ENCODE results near the gene KLHDC3. TPM values are rescaled to one million over a fixed set of nuclear protein-coding genes. Genes with fewer than 3 reads are reported as not detected.
A peak's percentile ranks its signal among the peaks of the same experiment; 100 is the strongest.

Gene KLHDC3
- total and polyA plus RNA-seq, 2 of the 13 experiments (the other 11 are each of a cell fraction or from before 2014, with no cell fraction given): 78.3 to 91.5 TPM

DNA sequence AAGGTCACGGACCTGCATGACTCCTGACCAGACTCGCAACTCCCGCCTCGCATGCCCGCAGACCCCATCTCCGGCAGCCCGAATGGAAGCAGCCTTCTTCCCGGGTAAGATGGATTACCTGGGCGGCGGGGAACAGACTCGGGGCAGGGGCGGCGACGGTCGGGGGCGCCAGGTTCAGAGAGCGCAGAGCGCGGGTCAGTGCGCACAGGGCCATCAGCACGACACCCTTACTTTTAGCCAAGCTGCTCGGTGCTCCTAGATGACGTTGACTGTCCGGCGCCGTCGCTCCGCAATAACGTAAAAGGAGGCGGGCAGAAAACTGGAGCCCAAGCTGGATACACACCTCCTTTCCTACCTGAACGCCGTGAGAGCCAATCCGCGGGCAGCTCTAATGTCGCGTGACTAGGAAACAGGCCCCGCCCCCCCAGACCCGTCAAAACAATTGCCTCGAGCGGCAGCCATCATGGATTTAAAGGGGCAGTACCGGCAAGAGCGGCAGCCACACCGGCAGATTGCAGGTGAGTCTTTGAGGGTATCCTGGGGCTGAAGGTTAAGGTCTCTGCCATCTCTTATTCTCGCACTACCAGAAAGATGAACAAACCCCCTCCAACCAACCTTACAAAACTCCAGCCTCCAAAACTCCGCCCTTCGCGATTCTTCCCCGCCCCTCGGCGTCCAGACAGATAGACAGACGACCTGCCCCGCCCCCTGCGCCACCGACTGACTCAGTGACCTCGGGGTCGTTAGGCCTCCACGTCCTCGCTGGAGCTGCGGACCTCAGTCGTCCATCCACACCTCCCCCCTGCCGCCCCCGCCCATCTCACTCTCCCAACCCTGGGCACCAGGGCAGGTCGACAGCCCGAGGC, 45.4 kb downstream of the KLHDC3 start, which contains the start of the genes KLC4 and MRPL2 (continued):
- TF ChIP-seq ASH2L (IDR thresholded peaks at IDR 0.05; ENCODE audit: insufficient read length, low read depth, low read length): peak; percentile 71
- no peak for TF ChIP-seq ZMYM2 (CRISPR knock-in tag; IDR thresholded peaks at IDR 0.05)
- TF ChIP-seq ETV5 (CRISPR knock-in tag; IDR thresholded peaks at IDR 0.05; ENCODE audit: borderline replicate concordance): no peak
- peak; percentile 70 for TF ChIP-seq ELF1 (CRISPR knock-in tag; IDR thresholded peaks at IDR 0.05)
- TF ChIP-seq, protein P1, sequence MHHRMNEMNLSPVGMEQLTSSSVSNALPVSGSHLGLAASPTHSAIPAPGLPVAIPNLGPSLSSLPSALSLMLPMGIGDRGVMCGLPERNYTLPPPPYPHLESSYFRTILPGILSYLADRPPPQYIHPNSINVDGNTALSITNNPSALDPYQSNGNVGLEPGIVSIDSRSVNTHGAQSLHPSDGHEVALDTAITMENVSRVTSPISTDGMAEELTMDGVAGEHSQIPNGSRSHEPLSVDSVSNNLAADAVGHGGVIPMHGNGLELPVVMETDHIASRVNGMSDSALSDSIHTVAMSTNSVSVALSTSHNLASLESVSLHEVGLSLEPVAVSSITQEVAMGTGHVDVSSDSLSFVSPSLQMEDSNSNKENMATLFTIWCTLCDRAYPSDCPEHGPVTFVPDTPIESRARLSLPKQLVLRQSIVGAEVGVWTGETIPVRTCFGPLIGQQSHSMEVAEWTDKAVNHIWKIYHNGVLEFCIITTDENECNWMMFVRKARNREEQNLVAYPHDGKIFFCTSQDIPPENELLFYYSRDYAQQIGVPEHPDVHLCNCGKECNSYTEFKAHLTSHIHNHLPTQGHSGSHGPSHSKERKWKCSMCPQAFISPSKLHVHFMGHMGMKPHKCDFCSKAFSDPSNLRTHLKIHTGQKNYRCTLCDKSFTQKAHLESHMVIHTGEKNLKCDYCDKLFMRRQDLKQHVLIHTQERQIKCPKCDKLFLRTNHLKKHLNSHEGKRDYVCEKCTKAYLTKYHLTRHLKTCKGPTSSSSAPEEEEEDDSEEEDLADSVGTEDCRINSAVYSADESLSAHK (CRISPR knock-in tag; IDR thresholded peaks at IDR 0.05; ENCODE audit: borderline replicate concordance): no peak
- 0 out of 2 replicates have a peak, but pooled peaks have one; percentile 39 for TF ChIP-seq NFKBIZ (CRISPR knock-in tag; IDR thresholded peaks at IDR 0.05)
- TF ChIP-seq GTF2F1 (IDR thresholded peaks at IDR 0.05; ENCODE audit: low read length): no peak
- TF ChIP-seq NFE2L2 (IDR thresholded peaks at IDR 0.05; ENCODE audit: low read length): no peak
- peak; percentile 69 for TF ChIP-seq AHR (CRISPR knock-in tag; IDR thresholded peaks at IDR 0.05)
- peak; percentile 92 for TF ChIP-seq SAP130 (CRISPR knock-in tag; IDR thresholded peaks at IDR 0.05; ENCODE audit: low read depth)
- TF ChIP-seq RXRB (CRISPR knock-in tag; IDR thresholded peaks at IDR 0.05; ENCODE audit: borderline replicate concordance): no peak
- TF ChIP-seq, protein P2, sequence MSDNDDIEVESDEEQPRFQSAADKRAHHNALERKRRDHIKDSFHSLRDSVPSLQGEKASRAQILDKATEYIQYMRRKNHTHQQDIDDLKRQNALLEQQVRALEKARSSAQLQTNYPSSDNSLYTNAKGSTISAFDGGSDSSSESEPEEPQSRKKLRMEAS (IDR thresholded peaks at IDR 0.05): peak; percentile 85
- no peak for TF ChIP-seq CCAR2 (optimal IDR thresholded peaks at IDR 0.05; ENCODE audit: low read depth, low read length)
- TF ChIP-seq ZNF644 (CRISPR knock-in tag; IDR thresholded peaks at IDR 0.05; ENCODE audit: low read depth): no peak
- TF ChIP-seq ZNF3 (CRISPR knock-in tag; IDR thresholded peaks at IDR 0.05): peak; percentile 97
- TF ChIP-seq, protein P3, sequence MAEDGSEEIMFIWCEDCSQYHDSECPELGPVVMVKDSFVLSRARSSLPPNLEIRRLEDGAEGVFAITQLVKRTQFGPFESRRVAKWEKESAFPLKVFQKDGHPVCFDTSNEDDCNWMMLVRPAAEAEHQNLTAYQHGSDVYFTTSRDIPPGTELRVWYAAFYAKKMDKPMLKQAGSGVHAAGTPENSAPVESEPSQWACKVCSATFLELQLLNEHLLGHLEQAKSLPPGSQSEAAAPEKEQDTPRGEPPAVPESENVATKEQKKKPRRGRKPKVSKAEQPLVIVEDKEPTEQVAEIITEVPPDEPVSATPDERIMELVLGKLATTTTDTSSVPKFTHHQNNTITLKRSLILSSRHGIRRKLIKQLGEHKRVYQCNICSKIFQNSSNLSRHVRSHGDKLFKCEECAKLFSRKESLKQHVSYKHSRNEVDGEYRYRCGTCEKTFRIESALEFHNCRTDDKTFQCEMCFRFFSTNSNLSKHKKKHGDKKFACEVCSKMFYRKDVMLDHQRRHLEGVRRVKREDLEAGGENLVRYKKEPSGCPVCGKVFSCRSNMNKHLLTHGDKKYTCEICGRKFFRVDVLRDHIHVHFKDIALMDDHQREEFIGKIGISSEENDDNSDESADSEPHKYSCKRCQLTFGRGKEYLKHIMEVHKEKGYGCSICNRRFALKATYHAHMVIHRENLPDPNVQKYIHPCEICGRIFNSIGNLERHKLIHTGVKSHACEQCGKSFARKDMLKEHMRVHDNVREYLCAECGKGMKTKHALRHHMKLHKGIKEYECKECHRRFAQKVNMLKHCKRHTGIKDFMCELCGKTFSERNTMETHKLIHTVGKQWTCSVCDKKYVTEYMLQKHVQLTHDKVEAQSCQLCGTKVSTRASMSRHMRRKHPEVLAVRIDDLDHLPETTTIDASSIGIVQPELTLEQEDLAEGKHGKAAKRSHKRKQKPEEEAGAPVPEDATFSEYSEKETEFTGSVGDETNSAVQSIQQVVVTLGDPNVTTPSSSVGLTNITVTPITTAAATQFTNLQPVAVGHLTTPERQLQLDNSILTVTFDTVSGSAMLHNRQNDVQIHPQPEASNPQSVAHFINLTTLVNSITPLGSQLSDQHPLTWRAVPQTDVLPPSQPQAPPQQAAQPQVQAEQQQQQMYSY (CRISPR knock-in tag; IDR thresholded peaks at IDR 0.05): no peak
- TF ChIP-seq GTF3A (CRISPR knock-in tag; conservative IDR thresholded peaks at IDR 0.05): no peak
- no peak; the same call in 1 of the 2 replicates for TF ChIP-seq ZNF205 (CRISPR knock-in tag; IDR thresholded peaks at IDR 0.05)
- no peak for TF ChIP-seq SSRP1 (CRISPR knock-in tag; IDR thresholded peaks at IDR 0.05)
- no peak for TF ChIP-seq ZNF766 (CRISPR knock-in tag; IDR thresholded peaks at IDR 0.05; ENCODE audit: borderline replicate concordance)
- TF ChIP-seq SATB2 (CRISPR knock-in tag; IDR thresholded peaks at IDR 0.05): no peak; the same call in 1 of the 2 replicates
- no peak for TF ChIP-seq ZNF564 (CRISPR knock-in tag; IDR thresholded peaks at IDR 0.05)
- TF ChIP-seq SNRNP70 (IDR thresholded peaks at IDR 0.05; ENCODE audit: low read depth, low read length): no peak
- TF ChIP-seq ZNF33B (CRISPR knock-in tag; IDR thresholded peaks at IDR 0.05): no peak
- TF ChIP-seq RAD51 (IDR thresholded peaks at IDR 0.05; ENCODE audit: borderline replicate concordance): no peak
- TF ChIP-seq HDAC6 (IDR thresholded peaks at IDR 0.05; ENCODE audit: low read depth, low read length): no peak
